Ishikawa (cell line): ENCODE data around the gene RAB40C.

Source experiments
- CEBPB ChIP-seq: IDR thresholded peaks from 2 replicates; pipeline ENCODE4 v1.6.1; 2012
- CREB1 ChIP-seq: IDR thresholded peaks from 2 replicates; pipeline ENCODE4 v1.6.1; 2012; ENCODE audit warnings: low read depth
- EGR1 ChIP-seq: IDR thresholded peaks from 2 replicates; pipeline ENCODE4 v1.6.1; 2012
- EP300 ChIP-seq: IDR thresholded peaks from 2 replicates; pipeline ENCODE4 v1.6.1; 2012; ENCODE audit warnings: borderline replicate concordance
- FOXM1 ChIP-seq: IDR thresholded peaks from 2 replicates; pipeline ENCODE4 v1.6.1; 2012; ENCODE audit warnings: low read depth, borderline replicate concordance
- NFIC ChIP-seq: IDR thresholded peaks from 2 replicates; pipeline ENCODE4 v1.6.1; 2012
- RAD21 ChIP-seq: IDR thresholded peaks from 2 replicates; pipeline ENCODE4 v1.6.1; 2012; ENCODE audit warnings: low read depth
- TAF1 ChIP-seq: IDR thresholded peaks from 2 replicates; pipeline ENCODE4 v1.6.1; 2012; ENCODE audit warnings: low read depth, mild to moderate bottlenecking
- TCF12 ChIP-seq: IDR thresholded peaks from 2 replicates; pipeline ENCODE4 v1.6.1; 2012; ENCODE audit warnings: low read depth
- TEAD4 ChIP-seq: IDR thresholded peaks from 2 replicates; pipeline ENCODE4 v1.6.1; 2012
- YY1 ChIP-seq: IDR thresholded peaks from 2 replicates; pipeline ENCODE4 v1.6.1; 2012; ENCODE audit warnings: low read depth
- ZBTB7A ChIP-seq: IDR thresholded peaks from 2 replicates; pipeline ENCODE4 v1.6.1; 2012; ENCODE audit warnings: low read depth
- TF ChIP-seq, protein P1 (sequence below): IDR thresholded peaks from 2 replicates; pipeline ENCODE4 v1.6.1; 2012
- TF ChIP-seq, protein P2 (sequence below): IDR thresholded peaks from 2 replicates; pipeline ENCODE4 v1.6.1; 2012; ENCODE audit warnings: low read depth, mild to moderate bottlenecking
- TF ChIP-seq, protein P3 (sequence below): IDR thresholded peaks from 2 replicates; pipeline ENCODE4 v1.6.1; 2012

Gene RAB40C

DNA sequence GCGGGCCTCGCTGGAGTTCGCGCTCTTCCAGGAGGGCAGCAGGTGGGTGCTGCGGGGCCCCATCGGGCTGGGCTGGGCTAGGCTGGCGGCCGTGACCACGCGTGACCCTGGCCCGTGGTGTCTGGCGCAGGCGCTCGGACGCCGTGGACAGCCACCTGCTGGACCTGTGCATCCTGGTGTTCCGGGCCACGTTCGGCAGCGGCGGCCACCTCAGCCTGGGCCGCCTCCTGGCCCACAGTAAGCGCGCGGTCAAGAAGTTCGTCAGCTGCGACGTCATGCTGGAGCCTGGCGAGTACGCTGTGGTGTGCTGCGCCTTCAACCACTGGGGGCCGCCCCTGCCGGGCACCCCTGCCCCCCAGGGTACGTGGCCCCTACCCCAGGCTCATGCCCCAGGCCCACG lies 37.7 kb upstream of the RAB40C start:
- TF ChIP-seq, protein P1, sequence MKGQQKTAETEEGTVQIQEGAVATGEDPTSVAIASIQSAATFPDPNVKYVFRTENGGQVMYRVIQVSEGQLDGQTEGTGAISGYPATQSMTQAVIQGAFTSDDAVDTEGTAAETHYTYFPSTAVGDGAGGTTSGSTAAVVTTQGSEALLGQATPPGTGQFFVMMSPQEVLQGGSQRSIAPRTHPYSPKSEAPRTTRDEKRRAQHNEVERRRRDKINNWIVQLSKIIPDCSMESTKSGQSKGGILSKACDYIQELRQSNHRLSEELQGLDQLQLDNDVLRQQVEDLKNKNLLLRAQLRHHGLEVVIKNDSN = no peak
- TF ChIP-seq TAF1 (no peak), NFIC (no peak), ZBTB7A (no peak), CEBPB (no peak), YY1 (no peak), TEAD4 (no peak), FOXM1 (no peak), TCF12 (no peak), CREB1 (no peak)
- TF ChIP-seq, protein P2, sequence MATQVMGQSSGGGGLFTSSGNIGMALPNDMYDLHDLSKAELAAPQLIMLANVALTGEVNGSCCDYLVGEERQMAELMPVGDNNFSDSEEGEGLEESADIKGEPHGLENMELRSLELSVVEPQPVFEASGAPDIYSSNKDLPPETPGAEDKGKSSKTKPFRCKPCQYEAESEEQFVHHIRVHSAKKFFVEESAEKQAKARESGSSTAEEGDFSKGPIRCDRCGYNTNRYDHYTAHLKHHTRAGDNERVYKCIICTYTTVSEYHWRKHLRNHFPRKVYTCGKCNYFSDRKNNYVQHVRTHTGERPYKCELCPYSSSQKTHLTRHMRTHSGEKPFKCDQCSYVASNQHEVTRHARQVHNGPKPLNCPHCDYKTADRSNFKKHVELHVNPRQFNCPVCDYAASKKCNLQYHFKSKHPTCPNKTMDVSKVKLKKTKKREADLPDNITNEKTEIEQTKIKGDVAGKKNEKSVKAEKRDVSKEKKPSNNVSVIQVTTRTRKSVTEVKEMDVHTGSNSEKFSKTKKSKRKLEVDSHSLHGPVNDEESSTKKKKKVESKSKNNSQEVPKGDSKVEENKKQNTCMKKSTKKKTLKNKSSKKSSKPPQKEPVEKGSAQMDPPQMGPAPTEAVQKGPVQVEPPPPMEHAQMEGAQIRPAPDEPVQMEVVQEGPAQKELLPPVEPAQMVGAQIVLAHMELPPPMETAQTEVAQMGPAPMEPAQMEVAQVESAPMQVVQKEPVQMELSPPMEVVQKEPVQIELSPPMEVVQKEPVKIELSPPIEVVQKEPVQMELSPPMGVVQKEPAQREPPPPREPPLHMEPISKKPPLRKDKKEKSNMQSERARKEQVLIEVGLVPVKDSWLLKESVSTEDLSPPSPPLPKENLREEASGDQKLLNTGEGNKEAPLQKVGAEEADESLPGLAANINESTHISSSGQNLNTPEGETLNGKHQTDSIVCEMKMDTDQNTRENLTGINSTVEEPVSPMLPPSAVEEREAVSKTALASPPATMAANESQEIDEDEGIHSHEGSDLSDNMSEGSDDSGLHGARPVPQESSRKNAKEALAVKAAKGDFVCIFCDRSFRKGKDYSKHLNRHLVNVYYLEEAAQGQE = no peak
- TF ChIP-seq, protein P3, sequence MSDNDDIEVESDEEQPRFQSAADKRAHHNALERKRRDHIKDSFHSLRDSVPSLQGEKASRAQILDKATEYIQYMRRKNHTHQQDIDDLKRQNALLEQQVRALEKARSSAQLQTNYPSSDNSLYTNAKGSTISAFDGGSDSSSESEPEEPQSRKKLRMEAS = no peak

DNA sequence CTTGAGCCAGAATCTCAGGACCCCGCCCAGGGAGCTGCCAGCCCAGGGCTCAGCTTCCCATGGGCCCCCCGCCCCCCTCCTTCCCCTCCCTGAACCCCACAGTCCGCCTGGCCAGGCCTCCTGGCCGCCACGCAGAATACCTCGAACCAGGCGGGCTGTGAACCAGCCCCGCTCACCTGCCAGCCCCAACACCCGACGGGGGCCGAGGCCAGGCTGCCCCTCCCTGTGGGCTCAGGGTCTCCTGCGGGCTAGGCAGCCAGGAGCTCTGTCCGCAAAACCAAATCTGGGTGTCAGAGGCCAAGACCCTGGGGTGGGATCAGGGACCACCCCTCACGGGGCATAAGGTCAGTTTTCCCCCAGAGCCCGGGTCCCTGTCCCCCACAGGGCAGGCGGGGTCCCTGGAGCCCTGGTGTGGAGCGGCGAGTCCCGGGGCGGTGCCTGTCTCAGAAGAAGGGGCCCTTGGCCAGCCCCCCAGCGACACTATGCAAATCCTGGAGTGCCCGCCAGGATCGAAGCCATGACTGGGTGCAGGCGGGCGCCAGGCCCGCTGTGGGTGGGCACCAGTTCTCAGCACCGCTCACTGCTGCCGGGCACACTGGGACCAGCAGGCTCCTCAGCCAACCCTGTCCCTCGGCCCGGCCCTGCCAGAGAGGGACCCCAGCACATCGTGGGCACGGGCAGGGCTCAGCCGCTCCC lies 36.1 kb upstream of the RAB40C start:
- TF ChIP-seq NFIC (no peak), CREB1 (no peak), ZBTB7A (0 out of 2 replicates have a peak, but pooled peaks have one; percentile 43), EP300 (no peak), EGR1 (no peak), YY1 (no peak)
- TF ChIP-seq, protein P1 = no peak

DNA sequence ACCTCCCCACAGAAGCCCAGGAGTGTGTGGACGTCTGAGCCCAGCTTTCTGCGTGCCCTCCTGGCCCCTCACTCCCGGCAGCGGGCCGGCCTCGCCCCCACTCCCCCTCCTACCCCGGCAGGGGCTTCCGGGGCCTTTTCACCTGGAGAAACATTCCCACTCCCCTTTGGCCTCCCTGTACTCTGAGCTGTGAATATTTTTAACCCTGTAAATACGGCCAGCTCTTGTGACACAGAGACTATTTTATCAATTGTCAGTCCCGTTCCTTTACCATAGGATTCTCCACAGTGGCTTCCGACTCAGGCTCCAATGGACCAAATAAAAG lies 35.6 kb upstream of the RAB40C start:
- TF ChIP-seq, protein P1 = no peak
- TF ChIP-seq TEAD4 = no peak
- TF ChIP-seq TAF1 = no peak
- TF ChIP-seq EGR1 = no peak
- no peak for TF ChIP-seq RAD21
- no peak for TF ChIP-seq YY1
- TF ChIP-seq EP300 = no peak
- no peak for TF ChIP-seq TCF12
- TF ChIP-seq, protein P3 = no peak
- TF ChIP-seq NFIC = no peak
- TF ChIP-seq ZBTB7A = no peak
- no peak for TF ChIP-seq CEBPB
- TF ChIP-seq FOXM1 = no peak
- TF ChIP-seq, protein P2 = no peak
- TF ChIP-seq CREB1 = no peak

GRCh38 chr16:554640-555365 lies 35.1 kb upstream of the RAB40C start:
- TF ChIP-seq EGR1 = no peak
- TF ChIP-seq, protein P1 = no peak

GRCh38 chr16:555528-556473 lies 34.1 kb upstream of the RAB40C start:
- no peak for TF ChIP-seq TAF1
- TF ChIP-seq ZBTB7A = no peak
- no peak for TF ChIP-seq NFIC
- no peak for TF ChIP-seq RAD21
- TF ChIP-seq, protein P3 = no peak
- no peak for TF ChIP-seq CREB1
- TF ChIP-seq FOXM1 = no peak
